ENCODE measurements around the gene LINS1.

DNA sequence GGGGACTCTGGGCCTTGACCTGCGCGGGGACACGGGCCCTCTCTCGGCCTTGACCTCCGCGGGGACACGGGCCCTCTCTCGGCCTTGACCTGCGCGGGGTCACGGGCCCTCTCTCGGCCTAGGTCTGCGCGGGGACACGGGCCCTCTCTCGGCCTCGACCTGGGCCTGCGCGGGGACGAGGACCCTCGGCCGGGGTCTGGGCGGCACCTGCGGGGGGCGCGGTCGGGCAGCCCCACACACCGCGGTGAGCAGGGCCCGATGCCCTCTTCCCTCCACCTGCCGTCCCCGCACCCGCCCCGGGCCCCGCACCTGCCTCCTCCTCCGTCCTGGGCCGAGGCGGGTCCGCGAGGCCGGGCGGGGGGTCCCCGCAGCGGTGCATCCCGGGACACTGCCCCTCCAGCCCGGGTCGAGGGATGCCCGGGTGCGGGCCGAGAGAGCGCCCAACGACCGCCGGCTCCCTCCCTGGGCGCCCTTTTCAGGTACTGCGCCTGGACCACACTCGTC, 57.6 kb downstream of the LINS1 start:
- TF ChIP-seq POLR2AphosphoS5 (IDR thresholded peaks at IDR 0.05; ENCODE audit: low read depth, low read length) (no peak), TAF1 (IDR thresholded peaks at IDR 0.05; ENCODE audit: borderline replicate concordance, insufficient read depth, low read length) (no peak), REST (IDR thresholded peaks at IDR 0.05; ENCODE audit: insufficient read depth in 1 of 2, low read depth in 2 of 2, low read length in 2 of 2) (no peak)

All from PFSK-1 (cell line).